Fibroblast of peridontal ligament (primary cell): ENCODE results near the gene STAB1.

Experiments
- DNase-seq: peaks from one replicate; pipeline ENCODE4 v3.0.0-alpha.2; 2010; ENCODE audit errors: extremely low read depth

The STAB1 gene

DNA sequence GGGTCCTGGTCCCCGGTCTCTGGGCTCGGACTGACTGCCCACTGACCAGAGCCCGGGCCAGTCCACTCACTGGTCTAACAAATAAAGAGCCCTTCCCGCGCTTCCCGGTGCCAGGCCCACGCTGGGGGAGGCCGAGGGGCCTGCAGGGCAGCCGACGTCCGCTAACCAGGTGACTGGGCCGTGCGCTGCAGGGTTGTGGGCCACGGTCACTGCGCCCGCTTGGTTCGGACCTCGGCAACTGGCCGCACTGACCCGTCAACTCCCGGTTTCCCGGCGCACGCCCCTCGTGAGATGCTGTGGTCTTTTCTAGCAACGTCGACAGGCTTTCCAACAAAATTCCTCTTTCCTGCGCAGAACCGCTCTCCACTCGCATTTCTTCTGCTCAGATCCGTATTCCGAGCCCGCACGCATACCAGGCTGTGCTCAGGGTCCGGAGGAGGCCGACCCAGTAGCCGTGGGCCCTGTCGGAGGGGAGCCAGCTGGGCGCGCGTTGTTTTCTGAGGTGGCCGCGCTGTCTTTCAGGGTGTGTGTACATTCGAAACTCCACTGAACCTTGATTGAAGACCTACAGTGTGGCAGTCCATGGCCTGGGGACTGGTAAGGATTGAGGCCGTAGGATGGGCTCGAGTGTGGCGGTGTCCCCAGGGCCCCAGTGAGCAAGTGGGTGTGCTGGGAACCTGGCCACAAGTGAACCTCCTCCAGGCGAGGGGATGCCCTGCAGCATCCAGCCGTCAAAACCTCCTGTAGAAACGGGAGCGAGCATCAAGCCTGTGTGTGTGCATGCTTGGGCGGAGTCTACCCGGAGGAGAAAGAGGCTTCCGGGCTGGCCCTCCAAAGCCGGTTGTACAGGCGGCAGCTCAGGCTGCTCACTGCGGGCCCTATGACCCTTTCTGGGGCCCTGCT is 39.4 kb downstream of the STAB1 start:
- DNase-seq, result peak; percentile 42

DNA sequence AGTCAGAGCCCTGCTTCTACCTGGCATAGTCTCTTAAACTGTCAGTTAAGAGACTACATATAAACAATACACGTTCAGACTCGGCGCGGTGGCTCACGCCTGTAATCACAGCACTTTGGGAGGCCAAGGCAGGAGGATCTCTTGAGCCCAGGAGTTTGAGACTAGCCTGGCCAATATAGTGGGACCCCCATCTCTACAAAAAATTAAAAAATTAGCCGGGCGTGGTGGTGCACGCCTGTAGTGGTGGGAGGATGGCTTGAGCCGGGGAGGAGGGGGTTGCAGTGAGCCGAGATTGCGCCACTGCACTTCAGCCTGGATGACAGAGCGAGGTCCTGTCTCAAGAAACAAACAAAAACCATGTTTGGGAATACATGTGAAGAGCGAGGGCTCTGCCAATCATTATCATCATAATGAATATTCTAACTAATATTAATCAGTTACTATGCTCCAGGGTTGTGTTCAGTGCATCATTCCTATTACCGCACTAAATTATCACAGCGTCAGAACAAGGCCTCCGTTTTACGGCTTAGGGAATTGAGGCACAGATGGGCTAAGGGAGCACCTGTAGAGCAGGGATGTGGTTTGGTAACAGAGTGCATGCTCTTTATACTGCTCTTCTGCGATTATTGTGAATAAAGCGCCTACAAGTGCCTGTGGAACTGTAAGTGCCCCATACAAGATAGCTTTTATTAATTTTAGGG is 40.4 kb downstream of the STAB1 start:
- no peak for DNase-seq

DNA sequence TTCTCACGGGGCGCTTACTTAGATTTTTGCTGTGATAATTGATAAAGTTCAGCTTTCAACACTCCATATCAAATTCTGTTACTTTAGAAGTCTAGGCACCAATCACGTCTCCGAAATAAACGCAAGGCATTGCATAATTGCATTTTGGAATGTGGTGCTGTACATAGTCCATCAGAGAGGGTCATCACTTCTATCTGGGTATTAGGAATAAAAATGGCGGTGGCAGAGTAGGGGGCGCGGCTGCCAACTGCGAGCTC is 40.9 kb downstream of the STAB1 start:
- DNase-seq, result no peak

DNA sequence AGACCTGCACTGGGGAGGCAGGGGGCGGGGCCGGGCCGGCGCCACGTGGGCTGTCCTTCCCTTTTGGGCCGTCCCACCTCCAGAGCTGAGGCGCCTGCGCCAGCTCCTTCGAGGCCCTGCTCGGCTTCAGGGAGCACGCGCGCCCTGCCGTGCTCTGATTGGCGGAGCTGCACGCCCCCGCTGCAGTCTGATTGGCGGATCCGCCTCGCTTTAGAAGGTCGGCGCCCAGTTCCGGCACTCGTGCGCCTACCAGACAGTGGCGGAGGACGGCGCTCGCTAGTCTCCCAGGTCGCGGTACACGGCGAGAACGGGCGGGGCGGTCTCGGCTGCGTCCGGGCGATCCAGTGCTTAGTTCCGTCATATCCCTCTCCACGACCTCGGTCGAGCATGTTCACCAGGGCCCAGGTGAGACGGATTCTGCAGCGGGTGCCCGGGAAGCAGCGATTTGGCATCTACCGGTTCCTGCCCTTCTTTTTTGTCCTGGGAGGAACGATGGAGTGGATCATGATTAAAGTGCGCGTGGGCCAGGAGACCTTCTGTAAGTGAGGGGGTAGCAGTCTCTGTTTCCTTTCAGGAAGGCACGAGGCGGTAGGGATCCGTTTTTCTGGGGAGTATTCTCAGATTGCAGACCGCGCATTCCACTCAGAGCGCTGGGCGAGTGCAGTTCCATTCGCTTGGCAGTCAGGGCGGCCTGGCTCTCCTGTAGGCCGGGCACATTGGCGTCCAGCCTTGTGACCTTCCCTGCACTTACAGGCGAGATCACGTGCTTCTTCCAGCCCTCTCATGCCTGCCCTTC is 41.4 kb downstream of the STAB1 start, which contains the start of gene UQCC5:
Gene UQCC5, plus strand, starts transcription at position 237 of the 796 bp plus-strand sequence. Its CDS starts 151 bp downstream, at position 388.
- peak; percentile 96 for DNase-seq

- DNase-seq, result no peak
Measured at GRCh38 chr3:52537165-52537620, 42.1 kb downstream of the STAB1 start.

DNA sequence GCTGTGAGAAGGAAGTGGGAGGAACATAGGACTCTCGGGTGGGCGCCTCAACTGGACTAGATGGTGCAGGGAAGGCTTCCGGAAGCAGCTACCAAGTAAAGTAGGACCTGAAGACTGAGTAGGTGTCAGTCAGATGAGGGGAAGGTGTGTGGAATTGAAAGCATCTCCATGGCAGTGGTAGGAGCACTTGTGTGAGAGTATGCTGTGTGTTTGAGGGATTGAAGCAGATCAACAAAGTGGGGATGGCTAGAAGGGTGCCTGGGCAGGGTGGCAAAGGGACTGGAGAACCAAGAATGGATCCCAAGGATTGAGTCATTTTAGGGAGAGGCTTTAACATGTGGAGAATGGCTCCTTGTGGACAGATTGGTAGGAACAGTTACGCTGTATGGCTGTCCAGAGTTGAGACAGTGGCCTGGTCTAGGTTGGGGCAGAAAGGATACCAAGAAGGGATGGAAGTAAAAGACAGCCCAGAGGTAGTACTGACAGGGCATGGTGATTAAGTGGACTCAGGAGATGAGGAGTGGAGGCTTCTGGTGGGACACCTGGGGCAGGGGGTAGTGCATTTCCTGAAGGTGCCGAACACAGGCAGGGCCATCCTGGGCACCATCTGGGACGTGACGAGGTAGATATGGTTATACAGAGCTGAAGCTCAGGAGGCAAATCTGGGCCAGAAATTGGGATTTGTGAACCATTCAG is 42.7 kb downstream of the STAB1 start:
- no peak for DNase-seq

GRCh38 chr3:52539010-52539653 is 44.0 kb downstream of the STAB1 start:
- no peak for DNase-seq

- DNase-seq, result no peak
Measured at GRCh38 chr3:52541050-52541449, 45.9 kb downstream of the STAB1 start.

- DNase-seq, result no peak
Measured at GRCh38 chr3:52544937-52545336, 49.8 kb downstream of the STAB1 start.

DNA sequence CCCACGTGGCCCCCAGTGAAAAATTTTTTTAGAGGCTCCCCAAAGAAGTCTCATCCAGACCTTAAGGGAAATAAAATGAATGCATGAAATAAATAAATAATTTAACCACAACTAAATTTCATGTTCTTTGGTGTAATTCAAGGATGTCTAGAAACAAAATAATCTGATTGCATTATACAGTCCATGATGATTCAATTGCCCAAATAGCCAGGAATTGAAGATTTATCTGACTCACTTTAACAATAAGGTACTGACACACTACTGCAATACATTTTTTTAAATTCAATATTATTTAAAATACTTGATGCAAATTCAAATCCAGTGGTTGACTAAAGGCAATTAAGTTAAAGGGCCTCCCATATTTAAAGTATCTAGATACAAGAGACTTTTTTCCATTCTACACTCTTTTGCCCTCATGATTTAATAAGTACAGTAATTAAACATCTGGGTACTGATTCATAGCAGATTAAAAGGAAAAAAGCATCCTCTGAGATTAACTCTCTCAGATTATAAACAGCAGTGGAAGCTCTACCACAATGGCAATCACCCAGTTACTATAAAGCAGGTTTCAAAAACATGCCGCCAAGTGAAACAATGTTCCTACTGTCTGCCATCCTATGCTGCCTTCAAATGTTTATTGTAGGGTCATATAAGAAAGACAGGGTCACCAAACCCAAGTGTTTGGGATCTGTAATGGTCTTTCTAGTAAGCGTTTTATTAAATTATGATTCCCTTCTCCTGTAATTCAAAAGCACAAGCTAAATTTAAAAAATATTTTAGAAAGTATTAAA is 51.2 kb downstream of the STAB1 start:
- peak; percentile 65 for DNase-seq

GRCh38 chr3:52547143-52547542 is 52.0 kb downstream of the STAB1 start:
- DNase-seq, result no peak

DNA sequence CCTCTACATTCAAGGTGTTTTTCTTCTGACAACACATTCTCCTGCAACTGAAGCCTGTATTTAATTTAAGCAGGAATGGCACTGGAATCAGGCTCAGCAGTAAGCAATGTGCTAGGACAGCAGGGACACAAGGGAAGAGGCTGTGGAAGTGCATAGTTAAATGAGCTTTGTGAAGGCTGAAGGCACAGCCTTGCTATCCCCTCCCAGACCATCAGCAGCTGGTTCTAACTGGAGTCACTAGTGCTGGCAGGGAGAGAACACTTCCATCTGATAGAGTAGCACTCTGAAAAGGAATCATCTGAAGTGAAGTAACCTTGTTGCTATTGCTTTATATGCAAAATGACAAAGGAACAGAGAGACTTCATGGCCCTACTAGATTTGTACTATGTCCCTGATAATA is 56.0 kb downstream of the STAB1 start:
- no peak for DNase-seq

- DNase-seq, result no peak
Measured at GRCh38 chr3:52552089-52552488, 57.0 kb downstream of the STAB1 start.

DNA sequence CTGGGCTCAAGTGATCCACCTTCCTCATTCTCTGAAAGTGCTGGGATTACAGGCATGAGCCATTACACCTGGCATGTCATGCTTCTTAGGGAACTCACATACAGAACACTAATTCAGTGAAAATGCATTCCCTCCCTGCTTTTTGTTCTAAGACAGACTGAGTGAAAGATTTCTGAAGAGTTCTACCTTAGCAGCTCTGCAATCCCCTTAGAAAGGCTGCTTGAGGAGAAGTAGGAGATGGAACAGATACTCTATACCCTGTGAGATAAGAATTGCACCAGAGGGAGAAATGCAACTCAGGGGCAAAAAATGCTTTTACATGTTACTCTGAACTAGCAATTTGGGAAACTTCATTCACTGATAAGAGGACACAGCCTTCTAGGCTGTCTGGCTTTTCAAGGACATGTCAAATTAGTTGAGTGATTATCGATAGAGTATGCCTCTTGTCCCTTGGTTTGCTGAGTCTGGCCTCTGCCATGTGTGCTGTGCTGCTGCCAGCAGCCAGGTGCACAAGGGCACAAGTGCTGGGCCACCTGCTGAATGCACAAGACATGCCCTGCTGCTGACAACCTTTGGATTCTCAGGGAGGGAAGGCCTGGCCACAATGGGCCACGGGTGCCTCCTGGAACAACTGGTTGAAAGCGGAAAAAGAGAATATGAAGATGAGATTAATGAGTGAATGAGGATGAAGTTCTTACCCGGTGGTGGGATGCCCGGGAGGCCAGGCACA is 59.1 kb downstream of the STAB1 start:
- DNase-seq, result no peak

DNA sequence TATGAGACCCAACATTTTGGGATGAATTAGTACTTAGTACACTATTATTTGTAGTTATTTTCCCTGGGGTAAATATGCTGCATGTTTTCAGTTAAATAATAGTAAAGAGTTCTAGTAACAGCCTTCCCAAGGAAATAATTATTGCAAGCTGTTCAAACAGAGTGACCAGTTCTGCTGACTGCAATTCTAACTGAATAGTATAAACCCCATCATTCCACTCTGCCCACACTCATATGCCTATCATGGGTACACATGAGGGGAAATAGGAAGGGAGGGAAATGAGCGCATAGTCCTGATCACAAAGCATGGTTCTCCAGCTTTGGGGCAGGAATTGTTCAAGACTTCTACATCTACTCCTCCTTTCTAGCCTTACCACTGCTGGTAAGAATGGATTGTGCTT is 59.9 kb downstream of the STAB1 start:
- peak; percentile 89 for DNase-seq

DNA sequence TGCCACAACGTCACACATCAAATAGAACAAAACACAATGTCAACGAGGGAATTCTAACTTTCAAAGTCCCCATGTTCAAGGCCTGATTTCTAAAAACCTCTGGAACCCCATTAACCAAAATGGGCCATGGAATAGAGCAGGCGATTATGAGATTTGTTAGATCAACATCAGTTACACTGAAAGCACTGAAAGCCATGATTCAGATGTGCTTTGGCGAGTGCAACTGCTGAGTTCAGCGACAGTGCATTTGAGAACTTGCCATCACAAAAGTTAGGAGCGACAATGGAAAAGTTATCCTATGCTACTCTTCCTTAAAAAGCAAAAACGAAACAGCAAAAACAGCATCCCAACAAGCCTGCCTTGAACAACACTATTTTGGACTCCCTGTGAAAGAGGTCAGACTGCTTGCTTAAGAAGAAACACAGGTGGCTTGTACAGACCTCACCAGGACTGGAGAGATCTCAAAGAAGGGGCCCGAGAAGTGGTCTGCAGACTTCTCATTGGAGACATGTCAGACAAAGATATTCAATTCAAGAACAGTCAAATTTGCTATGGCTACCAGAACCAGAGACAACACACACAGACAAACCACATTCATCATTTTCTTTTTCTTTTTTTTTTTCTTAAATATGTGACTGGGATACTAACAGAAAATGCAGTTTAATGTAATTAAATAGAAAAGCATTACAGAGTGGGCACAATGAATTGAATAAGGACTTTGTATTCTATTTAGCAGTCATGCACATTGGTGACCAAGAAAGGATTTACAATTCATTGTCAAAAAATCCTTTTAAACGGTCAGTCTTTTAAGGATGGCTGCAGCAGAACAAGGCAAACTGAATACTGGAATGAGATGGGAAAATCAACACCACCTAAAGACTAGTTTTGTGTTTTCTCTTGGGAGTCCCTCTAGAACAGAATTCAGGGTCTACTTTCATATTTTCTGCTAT is 62.1 kb downstream of the STAB1 start:
- DNase-seq, result no peak

GRCh38 chr3:52558436-52558835 is 63.3 kb downstream of the STAB1 start:
- no peak for DNase-seq

DNA sequence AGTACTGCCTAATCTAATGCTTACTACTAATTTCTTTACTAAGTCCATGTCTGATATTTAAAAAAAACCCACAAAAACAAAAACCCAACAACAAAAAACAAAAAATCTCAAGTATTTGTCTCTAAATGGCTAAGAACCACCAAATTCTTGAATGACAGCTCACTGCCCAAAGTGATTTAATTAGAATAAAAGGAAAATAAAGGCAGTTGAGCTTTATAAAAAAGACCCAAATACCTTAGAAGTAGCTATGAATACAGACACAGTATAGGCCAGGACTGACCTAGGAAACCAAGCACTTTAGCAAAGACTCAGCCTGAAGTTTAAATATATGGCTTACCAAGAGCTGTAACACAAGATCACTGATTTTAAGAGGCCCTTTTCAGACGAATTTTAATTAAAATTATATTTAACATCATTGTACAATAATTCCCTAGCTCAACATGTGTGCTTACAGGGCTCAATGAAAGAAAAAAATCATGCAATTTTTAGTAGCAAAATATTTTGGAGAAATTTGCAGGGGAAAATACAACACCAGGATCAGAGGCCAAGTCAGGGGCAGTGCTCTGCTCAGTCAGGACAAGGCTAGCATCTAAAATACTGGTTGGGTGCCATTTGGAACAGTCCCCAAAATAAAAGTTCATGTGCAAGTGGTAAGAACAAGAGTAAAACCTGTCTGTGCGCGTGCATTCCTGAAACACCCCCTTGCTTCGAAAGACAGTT is 66.0 kb downstream of the STAB1 start:
- DNase-seq, result no peak
